Subcutaneous abdominal adipose tissue (tissue), 5 donors: ENCODE data around the gene SIX1.
A peak's percentile ranks its signal among the peaks of the same experiment; 100 is the strongest.

Experiments
- H3K27ac ChIP-seq: one replicate; pipeline ENCODE4 v1.7.0; 2013; ENCODE audit warnings: low read depth, mild to moderate bottlenecking, inconsistent platforms, low read length, moderate library complexity
- H3K27me3 ChIP-seq, 5 donors: one replicate each; pipeline ENCODE4 v1.7.0; 2013; ENCODE audit warnings: low read length in 5 of 5, inconsistent platforms in 1 of 5; ENCODE audit not compliant: control insufficient read depth in 5 of 5, insufficient read depth in 4 of 5
- H3K36me3 ChIP-seq, 5 donors: one replicate each; pipeline ENCODE4 v1.7.0; 2013; ENCODE audit warnings: low read length in 5 of 5; ENCODE audit not compliant: control insufficient read depth in 5 of 5, insufficient read depth in 5 of 5
- H3K4me1 ChIP-seq, 5 donors: one replicate each; pipeline ENCODE4 v1.7.0; 2013; ENCODE audit warnings: low read length in 5 of 5, mild to moderate bottlenecking in 3 of 5, moderate library complexity in 1 of 5; ENCODE audit not compliant: control insufficient read depth in 5 of 5, insufficient read depth in 5 of 5
- H3K4me3 ChIP-seq, 5 donors: one replicate each; pipeline ENCODE4 v1.7.0; 2013; ENCODE audit warnings: low read length in 5 of 5, low read depth in 1 of 5
- H3K9ac ChIP-seq, 5 donors: one replicate each; pipeline ENCODE4 v1.7.0; 2013; ENCODE audit warnings: low read length in 5 of 5, mild to moderate bottlenecking in 4 of 5, moderate library complexity in 3 of 5
- H3K9me3 ChIP-seq, 5 donors: one replicate each; pipeline ENCODE4 v1.7.0; 2013; ENCODE audit warnings: low read length in 5 of 5; ENCODE audit not compliant: control insufficient read depth in 5 of 5
- donor health status: healthy.
- donor health status: healthy.
- donor health status: healthy.
- donor health status: healthy.
- donor health status: healthy.

The SIX1 gene

GRCh38 chr14:60648934-60649874 lies at the start of gene SIX1:
SIX1 (minus strand) TSS chr14:60649477; CDS start chr14:60649189, 288 bp downstream.
- Histone ChIP-seq H3K4me1 (peaks cover 4 to 76% (median 64%) of the 10 kb centered on the region in 5 donors), H3K9me3 (no peaks in the 10 kb centered on the region), H3K27me3 (peaks cover 26 to 90% (median 70%) of the 10 kb centered on the region in 5 donors), H3K36me3 (no peaks in the 10 kb centered on the region), H3K9ac (peak within 1 kb of the TSS in 4 of 5 donors; percentile 11 to 81 (median 58)), H3K4me3 (peak within 1 kb of the TSS; percentile 76 to 89 (median 79)), H3K27ac (peak within 1 kb of the TSS; percentile 88)

- peaks cover 0 to 4% (median 0%) of the 10 kb centered on the region in 5 donors for H3K9me3 ChIP-seq
- H3K36me3 ChIP-seq: no peaks in the 10 kb centered on the region
- H3K4me3 ChIP-seq: no peak overlapping the region
- H3K27me3 ChIP-seq: no peaks in the 10 kb centered on the region
- no peaks in the 10 kb centered on the region for H3K4me1 ChIP-seq
- no peak overlapping the region for H3K27ac ChIP-seq
- H3K9ac ChIP-seq: no peak overlapping the region
Observed at GRCh38 chr14:60695327-60695726, 46.0 kb upstream of the SIX1 start.

GRCh38 chr14:60691383-60692113 lies 42.3 kb upstream of the SIX1 start:
- Histone ChIP-seq H3K36me3 (no peaks in the 10 kb centered on the region), H3K4me3 (no peak overlapping the region), H3K4me1 (no peaks in the 10 kb centered on the region), H3K9ac (no peak overlapping the region), H3K9me3 (no peaks in the 10 kb centered on the region), H3K27me3 (no peaks in the 10 kb centered on the region), H3K27ac (no peak overlapping the region)

- no peaks in the 10 kb centered on the region for H3K4me1 ChIP-seq
- H3K9me3 ChIP-seq: no peaks in the 10 kb centered on the region
- H3K27ac ChIP-seq: no peak overlapping the region
- no peak overlapping the region for H3K9ac ChIP-seq
- H3K4me3 ChIP-seq: no peak overlapping the region
- no peaks in the 10 kb centered on the region for H3K27me3 ChIP-seq
- H3K36me3 ChIP-seq: no peaks in the 10 kb centered on the region
Observed at GRCh38 chr14:60686865-60687264, 37.6 kb upstream of the SIX1 start.

DNA sequence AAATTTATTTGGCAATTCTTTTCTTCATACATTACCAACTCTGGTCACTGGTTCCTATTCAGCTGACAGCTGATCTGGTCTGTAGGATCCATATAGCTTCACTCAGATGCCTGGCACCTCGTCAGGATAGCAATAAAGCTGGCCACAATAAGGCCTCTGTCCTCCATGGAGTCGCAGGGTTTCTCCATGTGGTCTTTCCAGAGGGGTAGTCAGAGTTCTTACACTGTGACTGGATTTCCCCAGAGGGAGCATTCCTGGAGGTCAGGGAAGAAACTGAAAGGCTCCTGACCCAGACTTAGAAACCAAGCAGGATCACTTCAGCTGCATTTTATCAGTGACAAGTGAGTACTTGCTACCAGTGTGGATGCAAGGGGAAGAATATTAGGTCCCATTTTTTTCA lies 34.9 kb upstream of the SIX1 start:
- Histone ChIP-seq H3K9ac (no peak overlapping the region), H3K4me1 (no peaks in the 10 kb centered on the region), H3K27me3 (no peaks in the 10 kb centered on the region), H3K36me3 (no peaks in the 10 kb centered on the region), H3K4me3 (no peak overlapping the region), H3K9me3 (no peaks in the 10 kb centered on the region), H3K27ac (no peak overlapping the region)

DNA sequence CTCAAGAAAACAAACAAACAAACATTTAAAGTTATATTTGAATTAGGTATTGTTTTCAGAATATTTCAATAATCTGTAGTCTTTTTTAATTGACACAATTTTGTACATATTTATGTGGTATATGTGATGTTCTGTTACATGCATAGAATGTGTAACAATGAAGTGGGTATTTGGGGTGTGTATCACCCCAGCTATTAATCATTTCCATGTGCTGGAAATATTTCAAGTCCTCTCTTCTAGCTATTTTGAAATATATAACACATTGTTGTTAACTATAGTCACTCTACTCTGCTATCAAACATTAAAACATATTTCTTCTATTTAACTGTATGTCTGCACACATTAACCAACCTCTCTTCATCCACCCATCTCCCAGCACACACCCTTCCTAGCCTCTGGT lies 32.0 kb upstream of the SIX1 start:
- H3K4me3 ChIP-seq: no peak overlapping the region

DNA sequence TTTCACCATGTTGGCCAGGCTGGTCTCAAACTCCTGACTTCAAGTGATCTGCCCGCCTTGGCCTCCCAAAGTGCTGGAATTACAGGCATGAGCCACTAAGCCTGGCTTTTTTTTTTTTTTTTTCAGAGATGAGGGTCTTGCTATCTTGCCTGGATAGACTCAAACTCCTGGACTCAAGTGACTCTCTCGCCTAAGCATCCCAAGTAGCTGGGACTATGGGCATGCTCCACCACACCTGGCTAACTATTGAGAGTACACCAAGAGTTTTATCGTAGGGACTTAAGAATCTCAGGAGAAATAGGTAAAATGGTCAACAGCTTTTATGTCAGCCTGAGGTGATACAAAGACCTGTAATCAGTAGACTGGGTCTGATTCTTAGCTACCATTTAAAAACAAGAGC lies 31.2 kb upstream of the SIX1 start:
- H3K36me3 ChIP-seq: no peaks in the 10 kb centered on the region
- H3K9ac ChIP-seq: no peak overlapping the region
- no peaks in the 10 kb centered on the region for H3K9me3 ChIP-seq
- H3K27ac ChIP-seq: no peak overlapping the region
- no peaks in the 10 kb centered on the region for H3K4me1 ChIP-seq
- no peaks in the 10 kb centered on the region for H3K27me3 ChIP-seq
- H3K4me3 ChIP-seq: no peak overlapping the region

More for the DNA sequence above, 32.0 kb upstream of the SIX1 start:
- Histone ChIP-seq H3K27me3 (no peaks in the 10 kb centered on the region), H3K9ac (no peak overlapping the region), H3K4me1 (no peaks in the 10 kb centered on the region), H3K9me3 (no peaks in the 10 kb centered on the region), H3K27ac (no peak overlapping the region), H3K36me3 (no peaks in the 10 kb centered on the region)

DNA sequence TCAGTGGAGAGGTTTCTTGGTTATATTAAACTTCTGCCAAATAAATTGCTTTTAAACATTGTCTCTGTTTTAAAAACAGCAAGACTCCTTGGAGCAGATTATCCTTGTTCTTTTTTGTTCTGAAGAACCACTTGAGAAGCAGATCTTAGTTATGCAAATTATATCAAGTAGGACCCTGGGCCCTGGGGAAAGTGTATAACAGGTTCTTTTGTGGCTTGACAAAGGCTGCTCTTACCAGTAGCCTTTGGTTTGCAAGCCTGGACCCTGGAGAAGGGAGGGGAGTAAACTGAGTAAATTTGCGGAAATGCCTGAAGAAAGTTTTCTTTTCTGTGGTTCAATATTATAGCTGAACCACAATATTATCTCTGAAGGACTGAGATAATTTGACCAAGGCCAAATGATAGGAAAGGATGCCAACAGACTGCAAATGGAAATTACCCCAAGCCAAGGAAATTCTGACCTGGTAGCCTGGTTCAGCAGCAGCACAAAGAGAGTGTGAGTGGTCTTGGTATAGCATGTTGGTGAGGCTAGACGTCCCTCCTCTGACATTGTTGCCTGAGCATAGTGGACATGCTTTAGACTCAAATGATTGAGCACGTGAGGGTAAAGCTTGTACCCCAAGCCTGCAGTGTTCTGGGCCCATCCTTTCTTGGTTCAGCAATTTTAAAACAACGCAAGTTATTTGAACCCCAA lies 30.4 kb upstream of the SIX1 start:
- Histone ChIP-seq H3K9me3 (no peaks in the 10 kb centered on the region), H3K36me3 (no peaks in the 10 kb centered on the region), H3K9ac (no peak overlapping the region), H3K4me1 (no peaks in the 10 kb centered on the region), H3K27me3 (no peaks in the 10 kb centered on the region), H3K27ac (no peak overlapping the region), H3K4me3 (no peak overlapping the region)

DNA sequence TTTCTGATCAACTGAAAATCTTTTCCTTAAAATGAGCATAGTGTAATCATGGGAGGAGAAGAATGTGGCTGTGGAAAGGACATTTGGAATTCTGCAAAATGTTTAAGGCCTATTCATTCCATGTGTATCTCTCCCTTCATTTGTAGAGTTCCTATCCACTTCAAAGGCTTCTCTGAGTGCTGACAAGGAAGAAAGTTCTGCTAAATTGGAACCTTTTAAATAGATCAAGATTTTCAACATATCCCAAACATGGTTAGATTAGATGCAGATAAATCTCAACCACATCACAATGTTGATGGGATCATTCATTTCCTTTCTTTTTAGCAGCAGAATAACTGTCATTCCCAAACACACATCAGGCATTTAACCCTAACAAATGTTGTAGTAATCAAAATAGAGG lies 28.4 kb upstream of the SIX1 start:
- H3K27me3 ChIP-seq: no peaks in the 10 kb centered on the region
- no peaks in the 10 kb centered on the region for H3K36me3 ChIP-seq
- H3K9me3 ChIP-seq: no peaks in the 10 kb centered on the region
- H3K4me1 ChIP-seq: no peaks in the 10 kb centered on the region
- H3K4me3 ChIP-seq: no peak overlapping the region
- no peak overlapping the region for H3K9ac ChIP-seq
- no peak overlapping the region for H3K27ac ChIP-seq

- H3K4me3 ChIP-seq: no peak overlapping the region
- H3K9me3 ChIP-seq: no peaks in the 10 kb centered on the region
- H3K9ac ChIP-seq: no peak overlapping the region
- no peaks in the 10 kb centered on the region for H3K27me3 ChIP-seq
- H3K27ac ChIP-seq: no peak overlapping the region
- no peaks in the 10 kb centered on the region for H3K4me1 ChIP-seq
- H3K36me3 ChIP-seq: no peaks in the 10 kb centered on the region
Observed at GRCh38 chr14:60670989-60671388, 21.7 kb upstream of the SIX1 start.
